Activated naive CD4-positive, alpha-beta T cell (primary cell): Measurements from ENCODE around the gene COX6B2.

Source experiments
- DNase-seq, 4 experiments: peaks; one replicate each; lab custom pipeline; 2025; lab: John Stamatoyannopoulos, UW

Gene COX6B2

GRCh38 chr19:55312621-55313512 lies 41.7 kb downstream of the COX6B2 start:
- DNase-seq, result no peak

GRCh38 chr19:55311797-55312196 lies 42.7 kb downstream of the COX6B2 start:
- DNase-seq, result no peak

DNA sequence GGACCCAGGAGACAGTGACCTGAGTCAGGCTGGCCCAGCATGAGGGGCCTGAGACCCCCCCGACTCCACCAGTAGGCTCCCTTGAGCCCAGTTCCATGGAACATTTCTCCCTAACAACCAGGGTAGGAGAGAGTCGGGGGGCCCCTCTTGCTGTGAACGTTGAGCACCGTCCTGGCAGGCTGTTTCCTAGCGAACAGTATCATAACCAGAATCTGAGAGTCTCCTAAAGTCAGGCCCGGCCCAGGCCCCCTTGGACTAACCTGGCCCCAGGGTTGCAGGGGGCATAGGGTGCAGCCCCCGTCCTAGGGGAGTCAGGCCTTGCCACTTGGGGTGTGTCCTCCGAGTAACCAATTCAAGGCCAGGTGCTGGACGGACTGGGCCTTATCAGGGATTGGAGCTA lies 43.1 kb downstream of the COX6B2 start:
- no peak for DNase-seq

DNA sequence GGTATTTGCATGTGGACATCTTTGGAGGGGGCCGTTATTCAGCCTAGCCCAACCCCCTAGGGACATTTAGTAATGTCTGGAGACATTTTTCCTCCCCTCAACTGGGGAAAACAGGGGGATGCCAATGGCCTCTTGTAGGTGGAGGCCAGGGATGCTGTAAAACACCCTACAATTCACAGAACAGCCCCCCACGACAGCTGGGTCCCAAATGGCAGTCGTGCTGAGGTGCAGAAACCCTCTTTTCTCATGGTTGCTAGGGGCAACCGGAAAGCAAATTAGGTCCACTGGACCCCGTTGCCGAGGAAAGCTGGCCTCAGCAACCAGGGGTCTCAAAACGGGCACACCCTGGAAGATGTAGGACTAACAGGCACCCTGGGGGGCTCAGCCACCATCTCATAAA lies 44.0 kb downstream of the COX6B2 start:
- no peak for DNase-seq

GRCh38 chr19:55309448-55309847 lies 45.1 kb downstream of the COX6B2 start:
- DNase-seq, result no peak

- DNase-seq, result no peak
Observed at GRCh38 chr19:55308281-55308680, 46.2 kb downstream of the COX6B2 start.

GRCh38 chr19:55306712-55307111 lies 47.8 kb downstream of the COX6B2 start:
- no peak for DNase-seq

DNA sequence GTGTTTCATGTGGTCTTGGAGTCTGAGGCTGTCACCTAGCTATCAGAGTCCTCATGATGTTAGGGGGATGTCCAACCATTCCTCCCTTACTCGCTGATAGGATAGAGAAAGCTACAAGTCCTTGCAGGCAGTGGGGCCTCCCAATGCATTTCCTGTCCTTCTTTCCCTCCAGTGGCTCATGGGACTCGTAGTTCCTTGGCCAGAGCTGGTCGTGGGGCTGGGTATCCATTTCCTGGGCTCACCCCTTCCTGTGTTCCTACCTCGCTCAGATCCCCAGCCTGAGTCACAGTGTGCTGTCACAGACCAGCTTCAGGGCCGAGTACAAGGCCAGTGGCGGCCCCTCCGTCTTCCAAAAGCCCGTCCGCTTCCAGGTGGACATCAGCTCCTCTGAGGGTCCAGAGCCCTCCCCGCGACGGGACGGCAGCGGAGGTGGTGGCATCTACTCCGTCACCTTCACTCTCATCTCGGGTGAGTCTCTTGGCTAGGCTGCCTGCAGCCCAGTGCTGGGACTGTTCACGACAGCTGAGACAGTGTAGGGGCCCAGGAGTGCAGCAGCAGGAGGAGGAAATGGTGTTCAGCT lies 48.4 kb downstream of the COX6B2 start:
- no peak for DNase-seq

DNA sequence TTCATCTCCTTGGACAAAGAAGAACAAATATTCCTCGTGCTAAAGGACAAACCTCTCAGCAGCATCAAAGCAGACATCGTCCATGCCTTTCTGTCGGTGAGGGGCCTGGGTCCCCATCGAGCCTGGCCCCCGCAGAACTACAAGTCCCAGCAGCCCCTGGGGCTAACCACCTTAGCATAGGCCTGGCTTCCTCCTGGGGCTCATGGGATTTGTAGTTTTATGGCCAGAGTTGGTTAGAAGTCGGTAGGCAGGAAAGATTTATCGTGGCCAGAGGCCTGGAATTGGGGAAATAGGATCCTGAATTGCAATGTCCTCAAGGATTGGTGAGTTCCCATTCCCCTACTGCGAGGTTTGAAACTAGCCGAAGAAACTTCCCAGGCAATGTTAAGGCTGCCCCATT lies 49.0 kb downstream of the COX6B2 start:
- DNase-seq, result peak in 1 of 4 experiments; percentile 32

DNA sequence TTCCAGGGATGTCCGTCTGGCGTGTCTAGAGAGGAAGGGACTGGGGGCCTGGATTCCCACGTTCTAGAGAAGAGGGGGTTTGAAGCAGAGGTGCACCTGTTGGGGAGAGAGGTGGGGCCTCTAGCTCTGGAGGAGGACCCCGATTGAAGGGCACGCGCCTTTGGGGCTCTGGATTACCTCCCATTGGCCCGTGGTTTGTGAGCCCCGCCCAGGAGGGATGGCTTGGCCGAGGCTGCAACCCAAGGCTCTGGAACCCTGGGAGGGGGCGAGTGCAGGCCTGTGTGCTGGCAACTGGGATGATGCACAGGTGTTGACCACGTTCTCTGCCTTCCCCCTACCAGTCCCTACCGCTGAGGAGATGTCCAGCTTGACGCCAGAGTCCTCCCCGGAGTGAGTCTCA lies 49.5 kb downstream of the COX6B2 start:
- DNase-seq, result no peak

DNA sequence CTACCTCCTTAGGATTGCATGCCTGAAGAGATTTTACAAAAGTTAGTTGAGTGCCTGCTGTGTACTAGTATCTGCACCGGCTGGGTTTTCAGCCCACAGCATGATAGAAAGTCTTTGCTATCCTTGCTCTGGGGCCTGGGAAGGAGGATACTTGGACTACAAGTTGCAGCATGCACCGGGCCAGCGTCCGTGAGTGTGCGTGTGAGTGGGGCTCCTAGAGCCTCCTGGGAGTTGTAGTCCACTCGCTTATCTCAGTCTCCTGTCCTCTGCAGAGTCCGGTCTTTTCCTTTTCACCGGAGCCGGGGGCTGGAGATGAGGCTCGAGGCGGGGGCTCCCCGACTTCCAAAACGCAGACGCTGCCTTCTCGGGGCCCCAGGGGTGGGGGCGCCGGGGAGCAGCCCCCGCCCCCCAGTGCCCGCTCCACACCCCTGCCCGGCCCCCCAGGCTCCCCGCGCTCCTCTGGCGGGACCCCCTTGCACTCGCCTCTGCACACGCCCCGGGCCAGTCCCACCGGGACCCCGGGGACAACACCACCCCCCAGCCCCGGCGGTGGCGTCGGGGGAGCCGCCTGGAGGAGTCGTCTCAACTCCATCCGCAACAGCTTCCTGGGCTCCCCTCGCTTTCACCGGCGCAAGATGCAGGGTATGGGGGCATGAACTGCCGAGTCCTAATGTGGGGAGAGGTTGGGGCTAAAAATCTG lies 50.1 kb downstream of the COX6B2 start:
- DNase-seq, result no peak

DNA sequence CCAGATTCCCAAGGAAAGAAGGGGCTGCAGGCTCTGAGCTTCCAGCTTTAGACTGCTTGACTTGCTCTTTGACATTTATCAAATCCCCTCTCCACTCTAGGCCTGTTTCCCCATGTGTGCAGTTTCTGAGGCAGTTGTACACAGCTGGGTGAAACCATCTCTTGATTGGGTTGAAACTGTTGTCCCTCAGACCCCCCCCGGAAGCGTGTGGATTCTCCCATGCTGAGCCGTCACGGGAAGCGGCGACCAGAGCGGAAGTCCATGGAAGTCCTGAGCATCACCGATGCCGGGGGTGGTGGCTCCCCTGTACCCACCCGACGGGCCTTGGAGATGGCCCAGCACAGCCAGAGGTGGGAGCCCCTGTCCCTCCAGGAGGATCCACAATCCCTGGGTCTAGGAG lies 51.0 kb downstream of the COX6B2 start:
- no peak for DNase-seq

DNA sequence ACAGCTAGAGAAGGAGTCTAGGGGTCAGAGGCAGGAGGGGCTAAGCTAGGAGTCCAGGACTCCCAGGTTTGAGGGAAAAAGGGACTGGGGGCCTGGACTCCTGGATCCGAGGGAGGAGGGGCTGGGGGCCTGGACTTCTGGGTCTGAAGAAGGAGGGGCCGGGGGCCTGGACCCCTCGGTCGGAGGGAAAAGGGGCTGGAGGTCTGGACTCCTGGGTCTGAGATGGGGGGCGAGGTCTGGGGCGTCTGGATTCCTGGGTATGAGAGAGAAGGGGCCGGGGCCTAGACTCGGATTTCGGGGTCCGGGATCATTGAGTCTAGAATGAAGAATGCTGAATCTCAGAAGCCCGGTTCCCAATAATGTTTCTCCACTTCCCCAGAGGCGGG lies 52.2 kb downstream of the COX6B2 start:
- DNase-seq, result no peak

- peak; percentile 95 to 98 (median 96) for DNase-seq
Observed at GRCh38 chr19:55301459-55302317, 52.8 kb downstream of the COX6B2 start.

DNA sequence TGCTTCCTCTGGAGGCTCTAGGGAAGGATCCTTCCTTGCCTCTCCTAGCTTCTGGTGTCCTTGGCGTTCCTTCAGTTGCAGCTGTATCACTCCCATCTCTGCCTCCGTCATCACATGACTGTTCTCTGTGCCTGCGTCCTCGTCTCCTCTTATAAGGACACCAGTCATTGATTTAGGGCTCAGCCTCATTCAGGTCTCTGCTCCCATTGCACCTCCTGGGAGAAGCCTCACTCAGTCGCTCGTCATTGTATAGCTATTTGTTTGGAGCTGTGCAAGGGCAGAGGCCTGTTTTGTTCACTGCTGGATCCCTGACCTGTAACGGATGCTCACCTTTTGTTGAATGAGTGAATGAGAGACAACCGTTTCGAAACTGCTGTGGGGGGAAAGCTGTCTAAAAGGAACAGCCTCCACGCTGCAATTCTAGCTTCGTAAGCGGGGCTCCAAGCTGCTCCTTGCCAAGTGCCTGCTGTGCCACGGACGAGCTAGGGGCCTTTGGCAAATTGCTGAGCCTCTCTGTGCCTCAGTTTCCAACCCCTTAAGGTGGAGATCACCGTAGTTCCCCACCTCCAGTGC lies 53.5 kb downstream of the COX6B2 start:
- no peak for DNase-seq

- DNase-seq, result no peak
Observed at GRCh38 chr19:55299991-55300390, 54.5 kb downstream of the COX6B2 start.
